Inflammatory macrophage treated with lipopolysaccharide for 1 hour (primary cell): ENCODE measurements around the gene DENND5B.
"Not testable (repeated sequence)": the region's sequence is repeated elsewhere in the genome, so short reads cannot be mapped to it uniquely, and the experiment has no call there.

ENCODE experiments used
- DNase-seq, 2 donors: peaks; one replicate each; pipeline ENCODE4 v3.0.0-alpha.2; 2020 to 2022

The DENND5B gene

DNA sequence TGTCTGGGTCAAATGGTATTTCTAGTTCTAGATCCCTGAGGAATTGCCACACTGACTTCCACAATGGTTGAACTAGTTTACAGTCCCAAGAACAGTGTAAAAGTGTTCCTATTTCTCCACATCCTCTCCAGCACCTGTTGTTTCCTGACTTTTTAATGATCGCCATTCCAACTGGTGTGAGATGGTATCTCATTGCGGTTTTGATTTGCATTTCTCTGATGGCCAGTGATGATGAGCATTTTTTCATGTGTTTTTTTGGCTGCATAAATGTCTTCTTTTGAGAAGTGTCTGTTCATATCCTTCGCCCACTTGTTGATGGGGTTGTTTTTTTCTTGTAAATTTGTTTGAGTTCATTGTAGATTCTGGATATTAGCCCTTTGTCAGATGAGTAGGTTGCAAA is 40.3 kb downstream of the DENND5B start:
- not testable (repeated sequence) for DNase-seq

DNA sequence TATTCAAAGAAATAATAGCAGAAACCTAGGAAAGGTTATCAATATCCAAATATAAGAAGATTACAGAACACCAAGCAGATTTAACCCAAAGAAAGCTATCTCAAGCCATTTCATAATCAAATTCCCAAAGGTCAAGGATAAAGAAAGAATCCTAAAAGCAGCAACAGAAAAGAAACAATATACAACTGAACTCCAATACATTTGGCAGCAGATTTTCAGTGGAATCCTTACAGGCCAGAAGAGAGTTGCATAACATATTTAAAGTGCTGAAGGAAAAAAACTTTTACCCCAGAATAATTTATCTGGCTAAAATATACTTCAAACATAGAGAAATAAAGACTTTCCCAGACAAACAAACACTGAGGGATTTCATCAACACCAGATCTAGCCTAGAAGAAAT is 54.3 kb downstream of the DENND5B start:
- DNase-seq, result no peak

DNA sequence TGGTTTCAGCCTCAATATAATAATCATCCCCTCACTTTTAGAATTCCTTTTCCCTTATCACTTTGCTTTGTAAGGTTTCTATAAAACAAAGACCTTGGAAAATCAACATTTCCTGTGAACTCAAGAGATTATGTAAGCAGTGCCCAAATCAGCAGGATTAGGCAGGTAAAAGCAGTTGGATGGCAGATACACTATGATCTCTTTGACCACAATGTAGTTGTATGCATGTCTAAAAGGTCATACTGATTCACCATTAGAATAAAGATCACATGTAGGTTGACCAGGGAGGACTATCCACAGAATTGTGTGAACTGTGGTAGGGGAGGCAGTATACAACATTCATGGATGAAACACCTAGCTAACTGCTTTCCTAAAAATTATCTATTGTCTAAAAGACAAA is 57.5 kb downstream of the DENND5B start:
- DNase-seq, result no peak

DNA sequence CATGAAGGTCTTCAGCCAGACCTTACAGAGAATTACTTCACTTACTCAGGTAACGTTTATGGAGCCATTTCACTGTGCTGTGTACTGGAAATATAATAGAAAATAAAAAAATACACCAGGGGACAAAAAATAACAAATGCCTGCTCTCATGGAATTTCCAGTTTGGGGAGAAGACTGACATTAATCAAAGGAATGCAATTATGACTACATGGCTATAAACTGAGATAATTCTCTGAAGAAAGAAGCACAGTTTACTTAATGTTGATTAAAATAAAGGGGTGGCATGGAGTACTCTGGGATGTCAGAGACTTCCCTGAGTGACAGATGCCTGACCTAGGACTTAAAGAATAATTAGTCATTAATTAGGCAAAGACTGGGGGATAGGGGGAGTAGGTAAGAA is 59.0 kb downstream of the DENND5B start:
- no peak for DNase-seq

DNA sequence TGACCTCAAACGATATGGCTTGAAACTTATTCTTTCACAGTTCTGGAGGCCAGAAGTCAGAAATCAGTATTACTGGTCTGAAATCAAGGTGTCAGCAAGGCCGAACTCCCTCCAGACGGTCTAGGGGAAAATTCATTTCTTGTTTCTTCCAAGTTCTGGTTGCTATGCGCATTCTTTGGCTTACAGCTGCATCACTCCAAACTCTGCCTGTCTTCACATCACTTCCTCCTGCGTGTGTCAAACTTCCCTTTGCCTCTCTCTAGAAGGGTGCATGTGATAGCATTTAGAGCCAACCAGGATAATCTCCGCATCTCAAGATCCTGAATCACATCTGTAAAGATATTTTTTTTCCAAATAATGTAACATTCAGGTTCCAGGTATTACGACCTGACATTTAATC is 62.8 kb downstream of the DENND5B start:
- no peak for DNase-seq

DNA sequence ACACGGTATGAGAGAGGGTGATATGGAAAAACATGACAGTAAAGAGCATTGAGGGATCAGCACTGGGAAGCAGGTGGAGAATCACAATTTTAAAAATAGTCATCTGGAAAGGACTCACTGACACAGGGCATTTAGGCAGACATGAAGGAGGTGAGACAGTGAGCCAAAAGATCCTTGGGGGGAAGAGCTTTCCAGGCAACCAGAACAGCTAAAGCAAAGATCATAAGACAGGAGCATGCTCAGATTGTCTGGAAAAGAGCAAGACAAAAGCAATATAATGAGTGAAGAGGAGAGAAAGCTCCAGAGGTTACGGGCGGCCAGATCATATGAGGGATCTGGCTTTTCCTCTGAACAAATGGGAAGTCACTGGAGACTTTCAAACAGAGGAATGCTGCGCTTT is 63.9 kb downstream of the DENND5B start:
- no peak for DNase-seq

DNA sequence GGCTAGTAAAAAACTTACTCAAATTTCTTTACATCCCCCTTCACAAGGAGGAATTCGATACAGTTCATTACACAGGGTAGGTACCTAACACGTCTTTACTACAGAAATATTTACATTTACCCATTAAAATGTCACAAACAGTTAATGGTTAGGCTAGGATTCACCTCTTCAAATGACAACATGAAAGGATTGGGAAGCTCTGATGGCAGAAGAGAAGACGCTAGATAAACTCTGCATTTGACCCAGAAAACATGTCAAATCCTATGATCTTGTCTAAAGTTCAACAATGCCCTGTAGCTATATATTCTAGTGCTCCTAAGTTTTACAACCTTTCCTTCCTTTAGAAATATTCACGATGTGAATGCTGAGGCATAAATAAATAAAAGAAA is 64.8 kb downstream of the DENND5B start:
- DNase-seq, result peak in 1 of 2 donors; percentile 7

DNA sequence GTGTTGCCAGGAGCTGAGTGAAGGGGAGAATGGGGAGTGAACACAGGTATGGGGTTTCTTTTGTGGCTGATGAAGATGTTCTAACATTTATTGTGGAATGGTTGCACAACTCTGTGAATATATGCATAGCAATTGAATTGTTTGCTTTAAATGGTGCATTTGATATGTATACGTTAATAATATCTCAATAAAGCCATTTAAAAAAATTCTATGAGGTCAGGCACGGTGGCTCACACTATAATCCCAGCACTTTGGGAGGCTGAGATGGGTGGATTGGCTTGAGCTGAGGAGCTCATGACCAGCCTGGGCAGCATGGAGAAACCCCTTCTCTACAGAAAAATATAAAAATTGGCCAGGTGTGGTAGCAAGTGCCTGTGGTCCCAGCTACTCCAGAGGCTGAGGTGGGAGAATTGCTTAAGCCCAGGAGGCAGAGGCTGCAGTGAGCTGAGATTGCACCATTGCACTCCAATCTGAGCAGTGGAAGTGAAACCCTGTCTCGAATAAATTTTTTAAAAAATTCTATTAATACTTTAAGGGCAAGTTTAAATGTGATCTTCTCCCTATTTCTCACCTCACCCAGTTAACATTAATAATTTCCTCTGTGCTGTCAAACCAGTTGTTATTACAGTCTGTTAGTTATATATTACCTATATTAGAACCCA is 65.3 kb downstream of the DENND5B start:
- peak in 1 of 2 donors; percentile 19 for DNase-seq

DNA sequence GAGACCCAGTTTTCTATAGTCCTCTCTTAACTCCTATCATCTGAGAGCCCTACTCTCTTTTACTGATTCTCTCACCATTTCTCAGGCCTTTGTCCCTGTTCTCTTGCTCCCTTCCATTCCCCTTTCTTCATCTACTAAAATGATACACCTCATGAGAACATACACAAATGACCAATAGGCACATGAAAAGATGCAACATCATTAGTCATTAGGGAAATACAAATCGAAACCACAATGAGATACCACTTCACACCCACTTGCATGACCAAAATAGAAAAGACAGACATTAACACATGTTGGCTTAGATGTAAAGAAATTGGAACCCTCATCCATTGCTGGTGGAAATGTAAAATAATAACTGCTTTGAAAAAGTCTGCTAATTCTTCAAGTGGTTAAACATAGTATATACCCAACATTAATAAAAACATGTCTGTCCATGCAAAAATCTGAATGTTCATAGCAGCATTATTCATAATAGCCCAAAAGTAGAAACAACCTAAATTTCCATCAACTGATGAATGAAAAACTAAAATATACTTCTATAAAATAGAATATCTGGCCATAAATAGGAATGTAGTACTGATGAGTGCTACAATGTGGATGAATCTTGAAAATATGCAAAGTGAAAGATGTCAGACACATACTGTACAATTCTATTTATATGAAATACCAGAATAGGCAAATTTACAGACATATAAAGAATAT is 66.0 kb downstream of the DENND5B start:
- DNase-seq, result peak; percentile 71 to 92

DNA sequence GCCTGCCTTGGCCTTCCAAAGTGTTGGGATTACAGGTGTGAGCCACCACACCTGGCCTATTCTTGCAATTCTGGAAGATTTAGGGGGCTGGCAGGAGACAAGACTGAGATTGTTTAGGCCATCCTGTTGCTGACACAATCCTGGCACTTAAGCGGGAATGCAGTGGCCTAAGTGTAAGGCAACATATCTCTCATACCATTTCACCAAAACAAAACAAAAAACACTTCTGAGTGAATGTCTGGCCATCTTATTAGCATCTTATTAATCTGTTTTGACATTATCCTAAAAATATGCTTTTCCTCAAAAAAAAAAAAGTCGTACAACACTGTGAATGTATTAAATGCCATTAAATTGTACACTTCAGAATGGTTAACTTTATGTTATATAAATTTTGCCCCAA is 67.6 kb downstream of the DENND5B start:
- DNase-seq, result no peak

DNA sequence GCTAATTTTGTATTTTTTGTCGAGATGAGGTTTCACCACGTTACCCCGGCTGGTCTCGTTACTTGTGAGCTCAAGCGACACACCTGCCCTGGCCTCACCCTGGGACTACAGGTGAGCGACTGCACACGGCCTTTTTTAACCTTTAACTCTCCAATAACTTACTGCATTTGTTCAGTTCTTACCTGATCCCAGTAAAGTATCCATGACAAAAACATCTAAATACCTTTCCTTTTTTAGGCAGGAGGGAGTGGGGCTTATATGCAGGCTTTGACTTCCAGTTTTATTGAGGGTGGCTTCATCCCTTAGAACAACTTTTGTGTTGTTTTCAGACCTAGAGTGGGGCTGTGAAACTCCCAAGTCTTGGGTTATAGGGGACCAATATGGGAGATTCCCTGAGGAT is 68.3 kb downstream of the DENND5B start:
- DNase-seq, result no peak

DNA sequence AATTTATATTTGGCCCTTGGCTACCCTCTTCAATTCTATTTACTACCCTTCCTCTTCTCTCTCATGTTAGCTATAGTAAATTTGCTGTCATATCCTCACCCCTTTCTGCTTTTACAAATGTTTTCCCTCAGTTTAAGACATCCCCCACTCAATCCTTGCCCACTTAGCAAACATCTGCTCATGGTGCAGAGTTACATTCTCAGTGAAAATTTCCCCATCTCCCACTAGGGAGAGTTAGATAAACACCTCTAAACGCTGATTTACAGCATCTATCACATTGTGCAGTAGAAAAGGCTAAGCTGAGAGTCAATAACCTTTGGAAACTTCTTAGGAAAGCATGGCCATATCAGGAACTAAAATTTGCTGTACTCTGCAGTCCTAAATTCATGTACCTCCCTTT is 69.0 kb downstream of the DENND5B start:
- DNase-seq, result no peak

DNA sequence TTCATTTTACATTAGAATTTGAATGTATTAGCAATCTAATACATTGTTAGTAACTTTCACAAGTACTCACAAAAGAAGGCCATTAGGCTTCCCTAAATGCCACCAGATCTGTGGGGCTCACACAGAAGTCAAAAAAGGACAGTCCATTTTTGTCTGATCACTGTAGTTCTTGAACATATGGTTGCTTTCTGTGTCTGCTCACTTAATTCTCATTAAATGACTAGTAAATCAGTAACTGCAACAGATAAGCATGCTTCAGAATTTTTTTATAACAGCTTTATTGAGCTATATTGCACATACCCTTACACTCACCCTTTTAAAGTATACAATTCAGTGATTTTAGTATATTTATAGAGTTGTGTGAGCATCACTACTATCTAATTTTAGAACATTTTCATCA is 71.4 kb downstream of the DENND5B start:
- DNase-seq, result no peak

DNA sequence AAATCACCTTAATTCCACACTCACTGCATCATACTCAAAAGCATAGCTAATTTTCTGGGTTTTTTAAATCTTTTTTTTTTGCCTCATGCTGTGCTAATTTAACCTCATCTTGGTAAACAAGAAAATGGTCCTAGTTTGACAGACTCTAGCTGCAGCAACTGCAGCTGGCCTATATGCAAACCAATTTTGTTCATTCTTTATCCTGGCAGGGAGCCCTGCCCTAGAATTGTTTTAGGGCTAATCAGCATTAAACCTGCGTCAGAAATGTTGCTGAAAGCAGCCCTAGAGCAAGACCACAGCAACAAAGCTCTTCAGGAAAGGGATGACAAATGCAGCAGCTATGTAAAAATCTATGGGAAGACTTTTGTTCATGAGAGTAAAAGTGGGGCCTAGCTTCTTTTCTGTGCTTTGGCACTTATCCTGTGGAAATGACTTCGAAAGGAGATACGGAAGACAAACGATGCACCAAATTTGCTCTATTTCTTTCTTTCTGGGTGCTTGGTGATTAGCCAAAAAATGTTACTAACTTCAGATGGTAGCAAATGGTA is 72.2 kb downstream of the DENND5B start:
- DNase-seq, result no peak

DNA sequence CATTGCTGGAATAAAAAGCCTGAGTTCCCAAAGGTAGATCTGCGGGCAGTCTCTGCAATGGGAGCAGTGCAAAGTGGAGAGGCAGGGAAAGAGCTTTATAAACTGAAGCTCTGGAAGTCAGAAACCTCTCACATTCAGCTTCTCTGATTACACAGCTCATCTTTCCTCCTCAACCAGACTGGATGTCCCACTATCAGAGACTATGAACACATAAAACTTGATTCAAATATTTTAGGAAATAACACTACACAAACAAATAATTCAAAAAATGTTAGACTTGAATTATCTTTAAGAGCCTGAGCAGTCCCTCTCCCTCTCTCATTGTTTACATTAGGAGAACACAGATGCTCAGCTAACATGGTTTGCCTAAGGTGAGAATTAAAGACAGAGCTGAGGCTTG is 72.9 kb downstream of the DENND5B start:
- no peak for DNase-seq

DNA sequence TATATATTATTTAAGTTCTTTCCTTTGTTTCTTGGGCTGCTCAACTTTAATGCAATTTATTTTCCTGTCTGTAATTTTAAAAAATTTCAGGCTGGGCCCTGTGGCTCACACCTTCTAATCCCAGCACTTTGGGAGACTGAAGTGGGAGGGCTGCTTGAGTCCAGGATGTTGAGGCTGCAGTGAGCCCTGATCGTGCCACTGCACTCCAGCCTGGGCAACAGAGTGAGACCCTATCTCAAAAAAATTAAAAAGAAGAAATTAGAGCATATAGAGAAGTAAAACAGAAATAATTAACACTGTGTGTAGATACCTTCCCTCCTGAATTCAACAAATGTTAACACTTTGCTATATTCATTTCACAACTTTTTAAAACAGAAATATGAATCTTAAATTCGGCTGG is 74.2 kb downstream of the DENND5B start:
- DNase-seq, result no peak

DNA sequence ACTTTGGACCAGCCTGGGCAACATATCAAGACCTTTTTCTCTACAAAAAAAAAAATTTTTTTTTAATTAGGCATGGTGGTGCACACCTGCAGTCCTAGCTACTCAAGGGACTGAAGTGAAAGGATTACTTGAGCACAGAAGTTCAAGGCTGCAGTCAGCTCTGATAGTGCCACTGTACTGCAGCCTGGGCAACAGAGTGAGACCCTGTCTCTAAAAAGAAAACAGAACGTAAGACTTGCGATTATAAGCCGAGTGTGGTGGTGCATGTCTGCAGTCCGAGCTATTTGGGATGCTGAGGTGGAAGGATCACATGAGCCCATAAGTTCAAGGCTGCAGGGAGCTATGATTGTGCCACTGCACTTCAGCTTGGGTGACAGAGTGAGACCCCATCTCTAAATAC is 76.0 kb downstream of the DENND5B start:
- no peak for DNase-seq

DNA sequence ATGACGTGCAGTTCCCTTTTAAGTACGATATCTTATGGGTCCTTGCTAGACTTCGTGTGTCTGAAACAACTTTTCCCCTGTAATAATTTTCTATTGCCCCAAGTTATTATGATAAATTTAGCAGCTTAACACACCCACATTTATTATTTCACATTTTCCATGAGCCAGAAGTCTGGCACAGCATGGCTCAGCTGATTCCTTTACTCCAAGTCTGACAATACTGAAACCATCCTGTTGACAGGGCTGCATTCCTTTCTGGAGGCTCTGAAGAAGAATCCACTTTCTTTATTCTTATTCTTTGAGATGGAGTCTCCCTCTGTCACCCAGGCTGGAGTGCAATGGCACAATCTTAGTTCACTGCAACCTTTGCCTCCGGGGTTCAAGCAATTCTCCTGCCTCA is 80.9 kb downstream of the DENND5B start:
- no peak for DNase-seq

DNA sequence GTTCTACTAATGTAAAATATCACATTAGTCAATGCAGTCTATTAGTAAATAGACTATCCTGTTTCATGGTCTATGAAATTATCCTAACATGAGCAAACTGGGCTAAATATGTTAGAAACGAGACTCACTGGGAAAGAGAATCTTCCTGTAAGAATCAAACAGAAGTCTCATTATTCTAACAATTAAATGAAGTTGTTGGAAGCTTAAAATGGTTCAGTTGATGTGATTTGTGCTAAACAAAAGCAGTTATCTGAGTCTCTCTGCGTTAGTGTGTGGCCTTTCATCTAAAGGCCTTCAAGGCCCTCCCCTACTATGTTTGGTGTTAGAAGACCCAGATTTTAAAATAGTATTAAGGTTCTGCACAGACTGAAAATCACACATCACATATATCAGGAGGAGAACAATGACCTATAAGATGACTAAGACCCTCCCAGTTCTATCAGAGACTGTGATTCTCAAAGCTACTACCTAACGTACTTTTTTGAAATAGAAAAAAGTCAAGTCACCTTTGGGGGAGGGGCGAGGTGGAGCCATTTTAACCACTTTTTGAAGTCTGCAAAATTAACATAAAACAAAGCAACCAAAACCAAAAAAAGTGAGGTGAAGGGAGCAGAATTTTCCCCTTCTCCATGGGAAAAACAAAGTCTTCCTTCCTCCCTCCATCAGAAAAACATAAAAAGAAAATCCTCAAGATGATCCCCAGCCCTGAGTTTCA is 82.3 kb downstream of the DENND5B start:
- no peak for DNase-seq

DNA sequence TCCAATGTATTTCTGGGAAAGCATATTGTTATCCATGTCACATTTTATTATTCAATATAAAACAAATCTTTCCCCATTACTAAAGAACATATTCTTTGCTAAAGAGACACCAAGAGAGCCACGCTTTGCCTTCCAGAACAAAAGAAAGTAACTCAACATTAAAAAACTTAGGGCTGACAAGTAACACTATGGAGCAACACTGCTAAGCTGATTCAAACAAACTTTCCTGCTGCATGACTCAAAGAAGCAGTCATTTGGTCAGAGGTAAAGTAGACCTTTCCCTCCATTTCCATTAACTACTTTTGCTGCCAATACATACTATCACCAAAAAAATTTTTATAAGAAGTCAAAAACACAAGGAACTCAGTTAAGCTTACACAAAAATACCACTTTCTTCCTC is 83.0 kb downstream of the DENND5B start:
- no peak for DNase-seq

DNA sequence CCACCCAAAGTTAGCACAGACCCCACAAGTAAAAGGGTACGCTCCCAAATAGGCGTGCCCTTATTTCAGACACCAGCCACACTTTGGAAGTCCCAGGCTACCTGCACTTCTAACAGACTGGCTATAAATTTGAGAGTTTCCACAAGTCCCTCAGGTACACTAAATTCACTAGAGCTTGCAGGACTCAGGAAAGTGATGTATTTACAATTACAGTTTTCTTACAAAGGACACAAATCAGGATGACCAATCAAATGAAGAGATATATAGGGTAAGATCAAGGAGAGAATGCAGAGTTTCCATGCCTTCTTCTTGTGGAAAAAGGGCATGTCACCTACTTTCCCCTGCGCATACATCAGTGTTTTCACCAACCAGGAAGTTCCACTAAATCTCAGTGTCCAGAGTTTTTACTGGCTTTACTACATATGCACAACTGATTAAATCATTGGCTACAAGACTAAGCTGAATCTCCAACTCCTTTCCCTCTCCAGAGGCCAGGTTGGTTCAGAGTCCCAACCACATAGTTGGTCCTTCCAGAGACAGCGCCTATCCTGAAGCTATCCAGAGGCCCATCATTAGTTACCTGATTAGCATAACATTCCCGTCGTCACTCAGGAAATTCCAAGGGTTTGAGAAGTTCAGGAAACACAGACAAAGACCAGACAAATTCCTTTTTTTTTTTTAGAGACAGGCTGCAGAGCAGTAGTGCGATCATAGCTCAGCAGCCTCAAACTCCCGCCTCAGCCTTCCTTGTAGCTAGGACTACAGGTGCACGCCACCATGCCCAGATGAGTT is 84.2 kb downstream of the DENND5B start:
- no peak for DNase-seq

DNA sequence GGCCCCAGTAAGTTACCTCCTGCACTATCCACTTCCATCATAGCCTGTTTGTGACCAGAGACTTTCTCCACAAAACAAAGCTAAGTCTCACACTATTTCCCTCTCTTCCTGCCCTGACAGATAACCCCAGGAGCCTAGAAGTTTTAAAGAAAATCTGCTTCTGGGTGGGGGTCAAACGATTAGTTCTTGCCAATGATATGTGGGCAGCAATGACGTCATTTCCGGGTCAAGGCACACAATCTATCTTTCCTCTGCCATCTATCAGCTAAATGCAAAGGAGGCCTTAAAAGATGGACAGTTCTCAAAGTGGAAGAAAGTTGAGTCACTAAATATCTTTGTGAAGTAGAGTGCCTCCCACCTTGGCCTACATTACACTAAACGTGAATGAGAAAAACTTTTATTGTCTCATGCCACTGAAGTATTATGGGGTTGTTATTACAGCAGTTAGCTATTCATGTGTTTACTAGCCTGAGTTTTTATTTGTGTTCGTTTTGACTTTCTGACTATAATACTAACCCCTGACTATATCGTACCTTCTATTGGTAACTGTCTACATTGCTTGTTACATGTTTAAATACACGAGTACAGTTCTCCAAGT is 86.2 kb downstream of the DENND5B start:
- no peak for DNase-seq

DNA sequence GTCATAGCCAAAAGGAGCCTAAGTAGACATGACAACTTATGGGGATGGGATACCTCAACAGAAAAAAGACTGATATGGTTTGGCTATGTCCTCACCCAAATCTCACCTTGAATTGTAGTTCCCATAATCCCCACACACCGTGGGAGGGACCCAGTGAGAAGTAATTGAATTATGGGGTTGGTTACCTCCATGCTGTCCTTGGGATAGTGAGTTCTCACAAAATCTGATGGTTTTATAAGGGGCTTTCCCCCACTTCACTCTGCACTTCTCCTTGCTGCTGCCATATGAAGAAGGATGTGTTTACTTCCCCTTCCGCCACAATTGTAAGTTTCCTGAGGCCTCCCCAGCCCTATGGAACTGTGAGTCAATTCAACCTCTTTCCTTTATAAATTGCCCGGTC is 89.9 kb downstream of the DENND5B start:
- not testable (repeated sequence) for DNase-seq
